NCI-H2107 treated with DMSO at 0.1 percent for 48 hours (cell line): ENCODE measurements around the gene FHL2.
"Not testable (repeated sequence)": the region's sequence is repeated elsewhere in the genome, so short reads cannot be mapped to it uniquely, and the experiment has no call there.

Experiments used
- DNase-seq: peaks from one replicate; lab custom pipeline; 2025; ENCODE audit not compliant: unreplicated experiment; lab: John Stamatoyannopoulos, UW

FHL2 gene

DNA sequence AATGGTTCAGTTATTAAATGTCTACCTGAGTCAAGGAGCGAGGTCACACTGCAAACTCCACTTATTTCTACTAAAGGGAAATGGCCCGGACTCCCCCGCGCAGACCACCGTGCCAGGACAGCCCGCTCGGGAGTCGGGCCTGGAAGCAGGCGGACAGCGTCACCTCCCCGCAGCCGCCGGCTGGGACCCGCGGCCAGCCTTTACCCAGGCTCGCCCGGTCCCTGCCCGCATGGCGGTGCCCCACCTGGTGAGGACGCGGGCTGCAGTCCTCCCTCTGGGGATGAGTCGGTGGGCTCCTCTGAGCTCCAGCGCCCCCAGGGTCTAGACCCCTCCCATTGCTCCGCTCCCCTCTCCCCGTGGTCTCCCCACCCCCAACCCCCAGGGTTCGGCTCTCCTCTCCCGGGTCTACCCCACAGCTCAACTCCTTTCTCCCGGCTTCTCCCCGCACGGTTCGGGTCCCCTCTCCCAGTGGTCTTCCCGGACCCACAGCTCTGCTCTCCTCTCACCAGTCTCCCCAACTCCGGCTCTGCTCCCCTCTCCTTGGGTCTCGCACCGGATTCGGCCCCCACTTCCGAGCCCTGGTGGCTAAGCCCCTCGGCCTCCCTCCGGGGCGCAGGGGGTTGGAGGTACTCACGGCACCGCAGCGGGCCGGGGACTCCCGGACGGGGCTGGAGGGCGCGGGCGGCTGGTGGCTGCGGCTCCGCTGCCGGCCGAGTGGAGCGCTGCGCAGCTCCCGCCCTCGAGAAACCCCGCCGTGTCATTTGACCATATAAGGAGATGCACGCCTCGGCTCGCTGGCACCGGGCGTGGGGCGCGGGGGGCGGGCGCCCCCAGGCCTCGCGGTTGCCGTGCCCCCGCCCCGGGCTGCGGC is at the start of gene FHL2:
Gene FHL2, minus strand, starts transcription at position 716 of the 871 bp plus-strand sequence. CDS start 12,535 bp downstream, outside the sequence.
- DNase-seq: no peak

DNA sequence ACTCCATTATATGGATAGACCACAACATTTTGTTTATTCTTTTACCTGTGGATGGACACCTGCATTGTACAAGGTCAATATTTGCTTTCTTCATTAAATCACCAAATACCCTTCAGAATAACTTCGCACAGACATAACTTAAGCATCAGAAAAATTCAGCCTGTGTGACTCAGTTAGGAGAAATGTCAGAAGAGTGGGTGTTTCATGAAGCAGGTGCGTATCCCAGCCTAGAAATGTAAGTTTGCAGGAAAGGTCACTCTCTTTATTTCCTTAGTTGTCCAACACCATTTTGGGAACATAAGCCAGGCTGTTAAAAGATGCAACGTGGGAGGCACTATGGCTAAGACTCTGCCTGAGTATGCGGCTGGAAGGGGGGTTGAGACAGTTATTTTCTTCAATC is 48.6 kb upstream of the FHL2 start:
- DNase-seq: no peak

- no peak for DNase-seq
Measured at GRCh38 chr2:105446501-105446900, 47.6 kb upstream of the FHL2 start.

DNA sequence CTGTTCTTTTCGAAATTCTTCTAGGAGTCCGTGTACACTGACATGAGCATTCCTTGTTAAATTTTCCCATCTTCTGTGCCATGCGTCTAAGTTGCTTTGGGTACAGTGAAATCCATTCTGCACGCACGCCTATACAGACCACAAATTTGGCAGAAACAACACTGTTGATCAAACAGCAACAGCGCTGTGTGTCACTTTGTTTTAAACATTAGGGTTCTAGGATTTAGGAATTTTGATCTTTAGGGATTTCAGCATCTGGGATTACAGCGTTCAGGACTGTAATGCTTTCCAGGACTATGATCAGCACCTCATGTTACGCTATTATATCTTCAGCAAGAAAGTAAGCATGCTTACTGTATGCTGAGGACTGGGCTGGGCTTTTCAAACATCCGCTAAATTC is 47.1 kb upstream of the FHL2 start:
- no peak for DNase-seq

DNA sequence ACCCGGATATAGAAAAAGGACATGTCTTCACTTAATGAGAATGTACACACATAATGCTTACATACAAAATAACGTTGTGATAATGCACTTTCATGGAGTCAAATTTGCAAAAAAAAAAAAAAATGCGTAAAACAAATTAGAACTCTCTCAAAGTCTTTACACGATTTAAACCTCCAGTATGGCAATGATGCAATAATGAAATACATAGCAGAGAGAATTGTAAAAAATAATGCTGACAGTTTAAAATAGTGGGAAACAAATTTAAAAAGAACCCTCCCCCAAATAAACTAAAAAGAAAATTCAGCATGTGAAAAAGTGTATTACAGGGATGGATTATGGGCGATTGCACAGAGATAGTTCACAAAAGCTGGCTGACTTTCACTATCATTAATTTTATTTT is 46.6 kb upstream of the FHL2 start:
- DNase-seq: no peak

GRCh38 chr2:105443617-105444598 is 45.1 kb upstream of the FHL2 start:
- DNase-seq: peak; percentile 12

DNA sequence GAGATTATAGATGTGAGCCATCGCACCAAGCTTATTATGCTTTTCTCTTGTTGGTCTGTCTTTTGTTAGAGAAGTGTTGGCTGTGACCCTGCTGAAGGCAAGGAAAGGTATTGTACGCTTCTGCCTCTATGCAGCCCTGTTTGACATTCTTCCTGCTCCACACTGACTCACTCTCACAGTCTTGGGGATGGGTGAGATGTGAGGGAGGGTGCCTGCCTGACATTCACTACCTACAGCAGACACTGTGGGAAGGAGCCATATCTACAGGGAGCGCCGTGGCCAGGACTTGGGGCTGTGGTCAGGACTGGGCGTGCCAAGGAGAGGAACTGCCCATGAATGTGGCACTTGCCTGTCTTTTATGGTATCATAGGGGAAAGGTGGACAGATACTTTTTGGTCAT is 43.9 kb upstream of the FHL2 start:
- DNase-seq: no peak

- DNase-seq: no peak
Measured at GRCh38 chr2:105442056-105442455, 43.2 kb upstream of the FHL2 start.

DNA sequence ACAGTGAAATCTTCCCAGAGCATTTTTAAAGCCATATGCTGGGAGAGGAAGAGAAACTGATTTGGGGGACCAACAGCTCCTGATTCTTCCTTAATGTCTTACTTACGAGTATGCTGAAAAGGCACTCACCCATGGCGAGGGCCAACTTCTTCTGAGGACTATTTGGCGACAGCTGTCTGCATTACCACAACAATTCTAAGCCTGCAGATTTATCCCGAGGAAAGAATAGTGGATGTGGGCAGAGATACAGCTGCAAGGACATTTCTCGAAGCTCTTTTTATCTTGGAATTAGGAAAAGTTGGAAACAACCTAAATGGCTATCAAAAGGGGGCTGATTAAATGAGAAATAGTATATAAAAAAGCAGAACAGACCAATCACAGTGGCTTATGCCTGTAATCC is 40.3 kb upstream of the FHL2 start:
- DNase-seq: no peak

DNA sequence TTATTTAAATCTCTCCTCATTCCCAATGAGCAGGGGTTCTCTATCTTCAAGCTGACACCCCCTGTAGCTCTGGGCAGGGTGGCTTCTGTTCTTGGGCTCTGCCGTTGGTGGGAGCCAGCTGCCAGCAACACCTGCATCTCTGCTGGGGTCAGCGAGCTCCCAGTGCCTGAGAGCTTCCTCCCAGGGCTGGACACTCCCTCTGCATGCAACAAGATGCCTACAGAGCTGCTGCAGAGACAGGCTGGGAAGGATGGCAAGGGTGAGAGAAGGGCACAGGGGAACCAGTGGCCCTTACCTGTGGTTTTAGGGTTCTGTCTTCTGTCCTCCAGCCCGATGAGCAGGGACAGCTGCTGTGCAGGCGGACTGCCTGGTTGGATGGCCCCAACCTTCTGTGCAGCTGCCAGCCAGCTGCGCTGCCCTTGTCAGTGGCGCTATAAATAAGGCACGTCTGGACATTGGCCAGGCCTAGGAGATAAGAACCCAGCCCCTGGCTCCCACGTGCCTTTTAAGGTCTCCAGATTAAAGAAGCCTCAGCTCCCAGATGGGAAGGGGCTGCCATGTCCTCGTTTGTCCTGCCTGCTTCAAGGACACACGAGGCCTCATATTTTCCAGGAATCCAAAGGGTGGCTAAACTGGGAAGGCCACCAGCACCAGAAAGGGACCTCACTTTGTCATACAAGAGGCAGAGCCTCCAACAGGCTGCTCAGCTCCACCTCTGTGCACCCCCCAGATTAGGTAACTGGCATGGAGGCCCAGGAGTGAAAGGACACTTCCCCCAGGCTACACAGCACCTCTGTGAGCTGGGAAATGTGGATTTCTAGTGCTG is 39.5 kb upstream of the FHL2 start:
- DNase-seq: no peak

- DNase-seq: peak; percentile 50
Measured at GRCh38 chr2:105437708-105438103, 38.9 kb upstream of the FHL2 start.

DNA sequence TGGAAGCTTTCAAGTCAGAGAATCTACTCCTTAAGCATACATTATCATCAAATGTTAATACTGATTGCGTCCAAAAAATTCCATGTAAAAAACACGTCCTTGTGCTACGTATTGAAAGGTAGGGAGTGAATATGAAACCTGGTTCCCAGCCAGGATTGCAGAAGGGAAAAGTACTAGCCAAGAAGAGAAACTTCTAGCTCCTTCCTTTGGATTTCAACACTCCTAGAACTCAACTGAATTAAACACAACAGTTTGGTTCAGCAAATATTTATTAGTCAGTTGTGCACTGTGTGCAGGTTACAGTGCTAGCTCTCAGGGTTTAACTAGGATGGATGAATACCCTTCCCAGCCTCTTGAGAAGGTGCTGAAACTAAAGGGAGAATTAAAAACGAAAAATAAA is 33.9 kb upstream of the FHL2 start:
- no peak for DNase-seq

DNA sequence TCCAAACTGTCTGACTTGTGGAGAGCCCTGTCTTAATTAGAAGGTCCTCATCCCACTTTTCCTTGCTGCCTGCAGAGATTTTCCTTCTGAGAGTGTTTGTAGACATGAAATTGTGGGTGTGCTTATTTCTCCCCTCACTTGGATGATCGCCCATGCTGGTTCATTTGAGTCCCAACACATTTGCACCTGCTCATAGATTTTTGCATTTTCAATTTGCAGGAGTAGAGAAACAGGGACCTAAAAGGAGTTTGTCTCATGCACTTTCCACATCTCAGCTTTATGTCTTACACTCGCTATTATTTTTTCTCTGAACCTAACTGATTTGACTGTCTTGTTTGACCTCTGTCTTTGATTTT is 33.2 kb upstream of the FHL2 start:
- DNase-seq: no peak

- DNase-seq: no peak
Measured at GRCh38 chr2:105431367-105432043, 32.7 kb upstream of the FHL2 start.

- DNase-seq: no peak
Measured at GRCh38 chr2:105428387-105429018, 29.7 kb upstream of the FHL2 start.

DNA sequence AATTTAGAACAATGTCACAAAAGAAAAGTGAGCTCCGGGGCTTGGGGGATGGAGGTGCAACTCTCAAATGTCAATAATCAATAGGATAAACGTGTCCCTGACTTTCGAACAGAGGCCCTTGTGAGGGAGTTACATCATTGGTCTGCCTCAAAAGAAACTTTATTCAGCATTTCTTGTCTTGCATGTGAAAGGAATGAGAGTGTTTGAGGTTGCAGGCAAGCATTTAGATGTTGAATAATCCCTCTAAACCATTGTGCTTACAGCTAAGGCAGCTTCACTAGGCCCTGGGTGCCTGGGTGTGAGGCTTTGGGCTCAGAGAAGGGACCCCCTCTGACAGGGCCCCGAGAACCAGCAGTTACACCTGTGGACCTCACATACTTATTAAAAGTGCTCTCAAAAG is 28.6 kb upstream of the FHL2 start:
- no peak for DNase-seq

- no peak for DNase-seq
Measured at GRCh38 chr2:105426626-105427292, 27.9 kb upstream of the FHL2 start.

DNA sequence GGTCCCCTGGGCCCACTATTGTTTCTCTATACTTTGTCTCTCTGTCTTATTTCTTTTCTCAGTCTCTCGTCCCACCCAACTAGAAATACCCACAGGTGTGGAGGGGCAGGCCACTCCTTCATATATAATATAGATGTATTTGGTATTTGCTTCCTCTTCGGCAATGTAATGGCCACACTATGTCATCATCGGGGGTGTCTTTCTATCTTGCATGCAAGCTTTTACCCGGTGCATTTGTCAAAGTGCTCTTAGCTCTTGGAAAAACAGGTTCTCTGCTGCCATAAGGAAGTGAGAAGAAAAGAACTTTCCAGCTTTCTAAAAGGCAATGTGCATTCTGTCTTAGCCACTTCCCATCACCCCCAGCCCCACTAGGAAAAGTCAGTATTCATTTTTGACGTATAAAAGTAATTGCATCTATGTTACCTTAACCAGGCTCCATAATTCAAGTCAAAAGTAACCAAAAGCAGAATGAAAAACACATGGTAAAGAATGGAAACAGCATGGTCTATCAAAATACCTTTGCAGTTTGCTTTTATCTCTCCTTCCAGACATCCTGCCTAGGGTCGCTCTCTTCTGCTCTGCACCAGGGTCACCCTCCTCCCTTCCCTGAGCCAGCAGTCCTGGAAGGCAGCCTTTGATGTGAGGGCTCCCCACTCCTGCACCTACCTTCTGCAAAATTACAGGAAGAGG is 27.2 kb upstream of the FHL2 start:
- no peak for DNase-seq

- not testable (repeated sequence) for DNase-seq
Measured at GRCh38 chr2:105424836-105425235, 26.0 kb upstream of the FHL2 start.
